Esophagus squamous epithelium (tissue), 4 donors: ENCODE data around the gene TPSAB1.

Source experiments
- CTCF ChIP-seq, 6 experiments: fragments of 450-650 bp in 4 of 6; fragments of 200-600 bp in 2 of 6; sonication (generic) in 2 of 6; IDR thresholded peaks; one replicate each; pipeline ENCODE4 v1.5.1; 2016 to 2019; ENCODE audit warnings: antibody characterized with exemption in 6 of 6, mild to moderate bottlenecking in 4 of 6, moderate library complexity in 4 of 6
- POLR2A ChIP-seq, 4 donors: fragments of 450-650 bp; IDR thresholded peaks; one replicate each; pipeline ENCODE4 v1.6.1; 2017; ENCODE audit warnings: antibody characterized with exemption in 4 of 4, mild to moderate bottlenecking in 4 of 4, moderate library complexity in 3 of 4

- TF ChIP-seq POLR2A (IDR thresholded peaks at IDR 0.05): no peak
- no peak for TF ChIP-seq CTCF (IDR thresholded peaks at IDR 0.05)
Measured at GRCh38 chr16:1221628-1222552, 18.6 kb upstream of the TPSAB1 start.
